GM19324 (cell line): ENCODE results near the gene ENDOV.

Experiments
- ATAC-seq: cut with Tn5 transposase; IDR thresholded peaks from one replicate; pipeline ENCODE4 v1.9.1; 2021; ENCODE audit warnings: mild to moderate bottlenecking, moderate library complexity; ENCODE audit not compliant: unreplicated experiment, low FRiP score

Gene ENDOV

DNA sequence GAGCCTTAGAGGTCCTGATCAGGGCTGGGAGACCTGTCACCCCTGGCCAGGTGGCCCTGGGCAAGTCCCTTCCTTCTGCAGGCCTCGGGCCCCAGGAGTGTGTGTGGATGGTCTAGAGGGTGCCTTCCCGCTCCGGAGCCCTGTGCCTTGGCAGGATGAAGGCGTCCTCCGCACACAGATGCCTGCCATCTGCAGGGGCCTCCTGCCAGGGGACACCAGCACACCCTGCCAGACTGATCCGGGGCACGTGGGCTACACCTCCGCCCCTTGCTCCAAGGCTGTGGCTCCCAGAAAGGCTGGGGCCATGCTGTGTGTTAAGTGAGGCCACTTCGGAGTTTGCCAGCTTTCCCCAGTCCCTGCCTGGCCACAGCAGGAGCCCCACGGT lies 30.8 kb downstream of the ENDOV start:
- no peak for ATAC-seq

DNA sequence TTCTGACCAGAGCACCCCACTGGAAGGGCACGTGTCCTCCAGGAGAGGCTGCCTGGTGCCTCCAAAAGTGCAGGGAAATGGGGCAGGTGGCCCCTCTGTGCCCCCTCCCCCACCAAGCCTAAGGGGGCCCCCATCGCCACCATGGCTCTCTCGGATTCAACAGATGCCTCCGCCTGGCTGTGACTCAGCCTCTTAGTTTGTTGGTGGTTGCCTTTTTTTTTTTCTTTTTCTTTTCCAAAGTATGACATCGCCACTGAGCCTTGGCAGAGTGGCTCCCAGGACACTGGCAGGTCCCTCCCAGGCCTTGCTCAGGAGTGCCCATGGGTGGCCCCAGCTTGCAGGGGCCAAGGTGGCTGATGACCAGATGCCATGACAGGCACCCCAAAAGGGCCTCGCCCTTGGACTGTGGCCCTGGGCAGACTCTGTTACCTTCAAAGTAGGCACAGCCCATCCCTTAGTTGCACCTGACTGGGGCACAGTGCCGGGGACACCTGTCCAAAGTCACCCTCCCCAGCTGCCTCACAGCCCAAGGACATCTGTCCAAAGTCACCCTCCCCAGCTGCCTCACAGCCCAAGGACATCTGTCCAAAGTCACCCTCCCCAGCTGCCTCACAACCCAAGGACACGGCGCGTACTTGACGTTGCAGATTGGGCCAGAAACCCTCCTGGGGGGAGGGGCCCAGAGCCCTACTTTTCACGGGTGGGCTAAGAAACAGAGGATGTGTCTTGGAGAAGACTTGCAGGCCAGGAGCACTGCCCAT lies 31.9 kb downstream of the ENDOV start:
- ATAC-seq: no peak

- no peak for ATAC-seq
Observed at GRCh38 chr17:80447790-80448189, 32.8 kb downstream of the ENDOV start.

DNA sequence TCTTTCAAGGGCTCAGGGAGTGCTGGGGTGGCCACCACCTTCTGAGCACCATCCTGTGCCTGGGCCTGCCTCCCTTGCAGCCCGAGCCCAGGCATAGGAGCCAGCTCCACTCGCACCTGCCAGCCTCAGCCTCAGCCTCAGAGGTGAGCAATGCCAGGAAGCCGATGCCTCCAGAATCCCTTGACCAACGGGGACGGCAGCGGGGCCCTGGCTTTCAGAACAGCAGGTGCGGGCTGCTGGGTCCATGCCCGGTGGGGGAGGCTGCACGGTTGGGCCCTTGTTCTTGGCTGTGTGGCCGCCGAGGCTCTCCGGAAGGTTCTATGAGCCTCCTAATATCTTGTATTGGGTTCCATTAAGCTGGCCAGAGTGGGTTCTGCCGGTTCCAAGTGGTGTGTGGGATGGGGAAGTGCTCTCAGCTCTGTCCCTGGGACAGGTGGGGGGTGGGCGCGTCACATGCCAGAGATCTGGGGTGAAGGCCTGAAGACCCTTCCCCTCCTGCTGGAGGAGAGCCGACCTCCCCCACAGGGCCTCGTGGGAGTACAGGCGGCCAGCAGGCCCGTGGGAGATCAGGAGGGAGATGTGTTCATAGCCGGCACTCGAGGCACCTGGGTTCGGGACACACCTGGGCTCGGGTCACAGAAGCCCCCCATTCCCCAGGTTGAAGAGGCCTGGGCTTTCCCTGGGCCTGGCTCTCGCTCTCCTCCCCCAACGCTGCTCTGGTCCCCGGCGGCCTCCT lies 34.4 kb downstream of the ENDOV start:
- no peak for ATAC-seq

DNA sequence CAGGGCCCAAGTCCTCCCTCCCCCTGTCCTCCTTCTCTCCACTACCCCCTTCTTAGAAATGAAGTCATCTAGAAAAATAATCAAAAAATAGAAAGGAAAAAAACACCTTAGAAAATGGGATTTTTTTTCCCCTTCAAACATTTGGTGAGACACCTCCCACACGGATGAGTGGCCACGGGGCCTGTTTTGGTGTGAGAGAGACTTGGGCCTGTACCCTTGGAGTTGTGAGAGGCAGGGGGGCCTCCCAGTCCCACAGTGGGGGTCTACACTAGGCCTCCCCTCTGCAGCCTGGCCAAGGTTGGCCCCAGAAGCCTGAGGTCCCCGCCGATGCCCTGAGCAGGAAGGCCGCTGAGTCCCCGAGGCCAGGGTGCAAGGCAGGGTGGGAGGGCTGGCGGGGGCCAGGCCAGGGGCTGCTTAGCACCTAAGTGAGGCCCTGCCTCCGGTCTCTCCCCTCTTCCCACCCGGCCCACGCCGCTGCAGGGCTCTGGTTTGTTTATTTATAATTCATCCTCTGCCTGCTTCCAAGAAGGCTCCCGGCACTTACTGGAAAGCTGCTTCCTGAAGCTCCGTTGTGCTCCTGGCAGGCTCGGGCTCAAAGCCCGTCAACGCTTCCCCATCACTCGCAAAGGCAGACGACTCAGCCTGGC lies 35.1 kb downstream of the ENDOV start:
- ATAC-seq: no peak

GRCh38 chr17:80451104-80451775 lies 36.3 kb downstream of the ENDOV start:
- no peak for ATAC-seq

DNA sequence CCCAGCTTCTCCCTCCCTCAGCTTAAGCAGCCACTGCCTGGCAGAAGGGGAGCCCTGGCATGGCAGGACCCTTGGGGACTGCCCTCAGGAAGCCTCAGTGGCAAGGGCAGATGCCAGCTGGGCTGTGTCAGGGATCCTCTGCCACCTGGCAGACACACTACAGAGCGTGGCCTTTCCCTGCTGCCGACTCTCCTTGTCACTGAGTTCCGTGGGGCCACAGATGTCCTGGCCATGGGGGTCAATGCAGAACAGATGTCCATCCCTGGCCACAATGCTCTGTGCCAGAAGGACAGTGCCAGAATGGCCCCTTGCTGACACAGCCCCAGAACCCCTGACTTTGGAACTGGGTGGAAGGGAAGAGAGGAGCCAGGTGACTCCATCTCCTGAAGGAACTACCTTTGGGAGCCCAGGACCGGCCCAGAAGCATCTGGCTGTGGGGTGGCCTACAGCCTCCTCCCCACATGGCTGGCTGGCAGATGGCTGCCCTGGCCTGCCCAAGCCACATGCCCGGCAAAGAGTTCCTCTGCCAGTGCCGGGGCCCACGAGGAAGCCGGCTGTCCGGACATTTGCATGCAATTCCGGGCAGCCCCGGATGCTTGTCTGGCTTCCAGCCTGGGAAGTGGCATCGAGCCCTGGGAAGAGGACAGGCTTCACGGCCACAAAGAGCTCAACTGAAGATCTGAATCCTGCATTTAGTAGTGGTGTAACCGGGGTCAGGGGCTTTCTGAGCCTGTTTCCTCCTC lies 37.4 kb downstream of the ENDOV start:
- no peak for ATAC-seq

- ATAC-seq: no peak
Observed at GRCh38 chr17:80453126-80453997, 38.4 kb downstream of the ENDOV start.

GRCh38 chr17:80453998-80454556 lies 39.1 kb downstream of the ENDOV start:
- no peak for ATAC-seq

- ATAC-seq: peak; percentile 86
Observed at GRCh38 chr17:80454557-80455335, 39.8 kb downstream of the ENDOV start.

GRCh38 chr17:80455336-80455710 lies 40.4 kb downstream of the ENDOV start:
- ATAC-seq: no peak

GRCh38 chr17:80455784-80456183 lies 40.8 kb downstream of the ENDOV start:
- ATAC-seq: no peak

- no peak for ATAC-seq
Observed at GRCh38 chr17:80456465-80457235, 41.7 kb downstream of the ENDOV start.

DNA sequence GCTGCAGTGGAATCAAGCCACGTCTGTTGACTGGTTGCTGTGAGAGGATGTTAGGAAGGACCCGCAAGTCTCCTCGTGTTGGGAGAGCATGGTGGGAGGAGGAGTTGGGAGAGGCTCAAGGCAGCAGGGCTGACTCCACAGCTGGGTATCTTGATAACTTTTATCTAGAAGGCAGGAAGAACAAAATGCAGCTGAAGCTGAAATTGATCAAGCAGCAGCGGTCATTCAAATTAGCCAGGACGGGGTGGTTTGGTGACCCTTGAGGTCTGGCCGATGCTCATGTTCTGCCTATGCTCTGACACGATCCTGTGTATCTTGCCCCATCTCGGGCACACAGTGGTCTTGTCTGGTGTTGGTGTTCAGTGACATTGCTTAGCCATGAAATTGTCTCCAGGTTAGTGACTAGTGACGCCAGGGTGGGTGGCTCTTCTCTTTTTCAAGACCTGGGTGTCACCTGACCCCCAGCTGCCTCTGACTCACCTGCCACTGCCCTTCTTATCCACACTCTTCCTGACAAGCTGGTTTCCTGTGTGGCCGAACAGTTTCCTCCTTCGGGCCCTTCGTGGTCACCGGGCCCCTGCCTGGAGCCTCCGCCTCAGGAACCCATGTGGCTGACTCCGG lies 42.4 kb downstream of the ENDOV start:
- no peak for ATAC-seq

DNA sequence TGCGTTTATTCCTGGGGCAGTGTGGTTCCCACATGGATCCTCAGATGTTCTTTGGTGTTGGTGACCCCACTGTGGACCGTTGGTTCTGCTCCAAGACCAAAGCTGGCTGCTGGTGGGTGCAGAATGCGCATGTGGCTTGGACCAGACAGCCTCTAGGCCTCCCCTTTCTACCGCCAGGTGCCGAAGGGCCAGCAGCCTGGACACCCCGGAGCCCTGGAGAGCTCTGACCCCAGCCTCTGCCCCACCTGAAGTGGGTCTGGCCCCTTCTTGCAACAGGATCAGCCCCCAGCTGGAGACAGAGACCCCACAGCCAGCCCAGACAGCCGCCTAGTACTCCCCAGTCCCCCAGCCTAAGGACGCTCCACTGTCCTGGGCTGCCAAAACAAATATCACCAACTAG lies 43.0 kb downstream of the ENDOV start:
- no peak for ATAC-seq

GRCh38 chr17:80459234-80459633 lies 44.3 kb downstream of the ENDOV start:
- no peak for ATAC-seq

GRCh38 chr17:80460429-80460834 lies 45.5 kb downstream of the ENDOV start:
- ATAC-seq: no peak
